ENCODE results near the gene SCEL.
"Not testable (repeated sequence)": the region's sequence is repeated elsewhere in the genome, so short reads cannot be mapped to it uniquely, and the experiment has no call there.

Gene SCEL

DNA sequence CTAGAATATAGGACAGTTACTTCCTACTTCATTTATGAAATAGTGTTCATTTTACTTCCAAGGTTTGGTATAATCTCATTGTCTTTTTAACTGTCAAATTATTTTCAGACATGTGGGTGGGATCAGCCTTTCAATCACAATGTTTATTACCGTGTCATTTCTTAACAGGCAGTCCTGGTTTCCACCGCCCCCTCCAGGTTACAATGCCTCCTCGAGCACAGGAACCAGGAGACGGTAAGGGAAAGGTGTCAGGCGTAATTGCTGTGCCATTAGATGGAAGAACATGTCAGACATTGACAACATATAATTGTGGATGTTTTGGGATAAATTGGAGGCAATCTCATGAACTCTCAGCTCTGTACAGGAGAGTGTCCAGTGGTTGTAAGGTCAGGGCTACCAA, 36.5 kb downstream of the SCEL start:
- DNase-seq = no peak

DNA sequence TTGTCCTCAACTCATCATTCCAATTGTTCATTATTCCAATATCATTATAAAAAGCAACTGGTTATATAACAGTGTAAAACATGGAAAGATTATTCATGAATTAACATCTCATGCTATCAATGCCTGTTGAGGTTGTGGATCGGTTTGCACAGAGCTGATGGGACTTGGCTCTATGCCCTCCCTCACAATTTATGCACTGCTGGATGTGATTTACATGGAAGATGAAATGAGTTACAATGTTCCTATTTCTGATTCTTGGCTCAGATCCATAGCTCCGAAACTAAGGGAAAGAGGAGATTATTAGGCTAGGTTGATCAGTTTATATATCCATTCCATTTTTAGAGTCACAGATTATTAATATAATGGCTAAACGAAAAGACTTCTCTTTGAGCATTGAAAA, 38.6 kb downstream of the SCEL start:
- DNase-seq = no peak

DNA sequence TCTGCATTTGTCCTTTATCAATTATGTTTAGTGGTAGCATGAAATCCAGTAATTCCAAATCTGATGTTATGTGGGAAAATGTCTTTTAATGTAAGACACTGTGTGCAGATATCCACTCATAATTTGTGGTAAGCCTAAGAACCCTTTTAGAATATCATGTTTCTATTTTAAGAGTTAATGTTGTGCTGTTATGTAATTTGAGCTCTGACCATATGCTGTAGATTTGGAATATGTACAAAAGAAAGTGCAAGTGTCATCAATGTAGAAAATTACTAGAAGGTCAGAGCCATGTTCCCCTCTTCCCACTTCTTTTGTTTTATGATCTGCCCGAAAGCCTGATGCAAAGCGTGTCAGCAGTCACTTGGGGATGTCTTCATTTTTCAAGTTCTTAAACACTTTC, 44.5 kb downstream of the SCEL start:
- no peak for DNase-seq

DNA sequence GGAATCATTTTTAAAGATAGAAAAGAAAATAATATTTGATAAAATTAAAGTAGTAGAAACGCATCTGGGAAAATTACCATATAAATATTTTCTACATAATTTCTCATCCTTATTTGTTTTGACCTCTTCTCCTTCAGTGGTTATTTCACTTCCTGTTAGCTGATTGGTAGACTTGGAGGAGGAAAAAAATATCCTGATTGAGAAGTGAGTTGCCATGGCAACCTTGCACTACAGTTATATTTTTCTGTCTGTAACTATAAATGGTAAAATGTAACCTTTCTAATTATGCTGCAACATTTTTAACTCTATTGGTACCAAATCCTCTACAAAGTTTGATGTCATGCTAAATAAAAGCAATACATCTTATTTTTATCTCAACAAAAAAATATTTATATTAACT, 45.2 kb downstream of the SCEL start:
- no peak for DNase-seq

DNA sequence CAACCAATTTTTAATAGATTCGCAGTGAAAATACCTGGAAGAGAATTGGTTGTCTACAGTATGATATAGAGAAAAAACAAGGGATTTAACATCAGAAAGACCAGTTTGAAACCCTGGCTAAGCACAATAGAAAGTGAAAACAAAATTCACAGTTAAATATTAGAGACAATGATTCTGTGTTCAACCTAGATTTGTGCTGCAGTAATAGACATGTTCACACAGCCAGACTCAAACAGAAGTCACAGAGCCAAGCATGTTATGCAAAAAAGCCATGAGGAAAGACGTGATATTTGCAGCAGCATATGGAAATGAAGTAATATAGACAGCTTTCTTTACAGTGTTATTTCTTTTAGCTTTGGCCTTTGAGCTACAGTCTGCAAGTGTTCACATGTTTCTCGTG, 48.1 kb downstream of the SCEL start:
- no peak for DNase-seq

DNA sequence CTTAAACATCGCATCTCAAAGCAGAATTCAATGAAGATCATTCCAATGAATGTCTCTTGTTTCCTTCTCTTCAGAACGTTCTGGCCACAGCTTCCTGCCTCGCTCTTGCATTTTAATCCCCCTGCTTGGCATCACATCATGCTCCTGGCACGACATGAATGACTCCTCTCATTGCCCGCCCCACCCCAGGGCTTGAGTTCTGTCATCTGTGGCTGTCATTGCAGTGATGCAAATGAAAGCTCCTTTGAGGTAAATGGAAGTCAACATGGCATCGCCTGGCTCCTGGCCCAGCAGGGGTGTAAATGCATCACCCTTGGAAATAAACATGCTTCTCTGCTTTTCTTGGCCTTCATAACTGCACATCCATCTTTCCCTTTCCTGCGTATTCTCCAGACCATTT, 48.6 kb downstream of the SCEL start:
- no peak for DNase-seq

DNA sequence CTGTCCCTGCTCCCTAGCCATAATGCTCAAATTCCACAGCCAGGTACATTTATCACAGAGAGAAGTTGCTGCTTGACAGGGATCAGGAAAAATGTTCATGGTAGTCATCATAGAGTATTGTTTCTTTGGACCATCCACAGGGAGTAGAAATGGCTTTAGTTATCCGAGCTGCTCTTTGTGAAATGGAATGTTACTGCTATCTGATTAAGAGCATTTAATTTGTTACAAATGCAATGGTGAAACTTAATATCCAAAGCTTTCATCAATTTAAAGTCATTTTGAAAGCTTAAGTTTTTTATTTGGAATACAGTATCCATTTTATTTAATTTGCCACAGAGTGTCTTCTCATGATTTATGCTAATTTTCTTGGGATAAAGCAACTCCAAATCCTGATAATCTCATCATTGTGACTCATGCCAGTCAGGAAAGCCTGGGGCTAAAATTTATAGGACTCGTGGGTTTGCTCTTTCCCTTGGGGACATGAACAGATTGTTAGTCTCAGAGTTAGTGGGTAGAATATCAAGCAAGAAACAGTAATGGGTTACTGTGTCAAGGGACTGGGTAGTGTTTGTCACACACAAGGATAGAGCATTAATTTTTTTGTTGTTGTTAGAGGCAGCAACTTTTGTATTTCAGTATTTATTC, 59.8 kb downstream of the SCEL start:
- no peak for DNase-seq

DNA sequence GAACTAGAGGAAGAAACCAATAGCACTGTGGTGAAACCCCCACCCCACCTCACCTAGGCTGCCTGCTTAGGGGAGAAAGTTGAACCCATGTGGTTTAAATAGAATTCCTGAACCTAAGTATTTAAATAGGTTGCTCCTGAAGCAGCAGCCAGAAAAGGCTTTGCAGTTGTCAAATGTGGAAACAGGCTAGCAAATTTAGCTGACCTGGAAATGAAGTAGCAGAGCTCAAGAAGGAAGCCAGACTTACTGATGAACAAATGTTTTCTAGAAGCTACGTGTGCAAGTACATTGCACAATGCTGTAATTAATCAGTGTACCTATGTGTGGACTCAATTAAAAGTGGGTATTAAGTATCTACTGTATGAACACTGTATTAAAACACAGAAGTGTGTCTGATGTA, 61.3 kb downstream of the SCEL start:
- DNase-seq = no peak

DNA sequence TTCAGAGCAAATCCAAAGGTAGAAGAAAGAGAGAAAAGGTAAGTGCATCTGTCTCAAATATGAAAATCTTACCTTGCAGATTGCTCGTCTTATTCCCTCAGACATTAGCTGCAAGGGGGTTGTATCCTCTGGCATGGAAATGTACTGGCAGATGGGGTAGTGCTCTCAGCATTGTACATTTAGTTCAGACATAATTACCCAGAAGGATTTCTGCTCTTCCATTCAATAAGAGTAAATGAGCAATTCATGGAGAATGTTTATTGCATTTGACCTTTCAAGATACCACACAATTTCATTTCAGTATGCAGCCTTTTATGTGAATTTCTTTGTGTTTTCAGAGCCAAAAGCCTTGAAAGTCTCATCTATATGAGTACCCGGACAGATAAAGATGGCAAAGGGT, 63.8 kb downstream of the SCEL start:
- no peak for DNase-seq

DNA sequence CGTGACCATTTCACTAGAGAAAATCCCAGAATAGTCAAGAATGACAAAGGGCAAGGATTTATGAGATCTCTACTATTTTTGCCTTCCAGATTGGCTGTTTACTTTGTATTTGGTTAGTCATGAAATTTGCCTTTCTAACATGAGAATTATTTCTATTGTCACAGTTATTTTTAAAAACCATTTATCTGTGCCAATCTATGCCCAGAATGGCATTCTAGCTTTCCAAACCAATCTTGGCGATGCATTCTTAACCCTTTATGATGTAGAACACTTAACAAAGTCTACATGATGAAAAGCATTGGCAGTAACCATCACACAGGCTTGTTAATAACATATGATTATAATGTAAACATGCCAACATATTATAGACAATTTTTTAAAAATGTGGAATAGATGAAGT, 65.2 kb downstream of the SCEL start:
- no peak for DNase-seq

DNA sequence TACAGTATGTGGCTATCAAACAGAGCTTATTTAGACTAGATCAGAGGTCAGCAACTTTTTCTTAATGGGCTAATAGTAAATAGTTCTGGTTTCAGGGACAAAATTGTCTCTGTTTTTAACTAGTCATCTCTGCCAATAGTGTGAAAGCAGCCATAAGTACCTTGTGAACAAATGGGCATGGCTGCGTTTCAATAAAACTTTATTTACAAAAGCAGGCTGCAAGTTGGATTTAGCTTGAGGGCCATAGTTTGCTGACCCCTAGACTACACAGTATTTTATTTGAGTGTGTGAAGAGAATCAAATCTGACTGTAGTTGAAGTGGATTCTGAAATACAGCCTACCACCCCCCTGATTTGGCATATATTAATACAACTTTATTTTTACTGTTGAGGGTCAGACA, 75.6 kb downstream of the SCEL start:
- DNase-seq = no peak

DNA sequence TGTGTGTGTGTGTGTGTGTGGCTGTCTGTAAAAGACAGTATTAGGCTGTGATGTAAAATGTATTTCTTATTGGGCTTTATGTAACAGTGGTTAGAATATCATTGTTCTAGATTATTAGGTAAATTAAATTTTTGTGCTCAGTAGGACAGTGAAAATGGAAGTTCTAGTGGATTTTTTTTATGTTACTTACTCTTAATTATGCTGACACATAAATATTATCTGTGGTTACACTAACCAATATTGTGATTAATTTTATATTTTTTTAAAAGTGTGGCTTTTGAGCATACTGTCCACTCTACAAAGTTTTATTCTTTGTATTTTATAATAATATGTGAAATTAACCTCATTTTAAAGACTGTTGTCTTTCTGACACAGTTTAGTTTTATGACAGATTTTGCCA, 80.5 kb downstream of the SCEL start:
- DNase-seq = no peak

DNA sequence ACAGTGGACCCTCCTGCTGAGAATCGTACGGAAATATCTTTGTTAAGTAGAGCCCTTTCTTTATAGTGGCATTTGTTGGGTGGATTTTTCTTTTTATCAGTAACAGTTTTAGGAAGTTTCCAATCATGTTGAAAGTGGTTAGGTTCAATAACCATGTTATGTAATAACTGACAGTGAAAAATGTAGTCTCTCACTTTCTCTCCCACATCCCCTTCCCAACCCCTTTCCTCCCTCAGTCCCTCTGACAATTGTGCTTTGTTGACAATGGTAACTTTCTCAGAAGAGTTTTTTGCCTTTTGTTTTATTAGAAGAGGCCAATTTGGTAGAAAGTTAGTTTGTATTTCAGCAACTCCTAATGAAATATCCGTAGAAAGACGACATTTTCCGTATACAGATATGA, 84.1 kb downstream of the SCEL start:
- no peak for DNase-seq

DNA sequence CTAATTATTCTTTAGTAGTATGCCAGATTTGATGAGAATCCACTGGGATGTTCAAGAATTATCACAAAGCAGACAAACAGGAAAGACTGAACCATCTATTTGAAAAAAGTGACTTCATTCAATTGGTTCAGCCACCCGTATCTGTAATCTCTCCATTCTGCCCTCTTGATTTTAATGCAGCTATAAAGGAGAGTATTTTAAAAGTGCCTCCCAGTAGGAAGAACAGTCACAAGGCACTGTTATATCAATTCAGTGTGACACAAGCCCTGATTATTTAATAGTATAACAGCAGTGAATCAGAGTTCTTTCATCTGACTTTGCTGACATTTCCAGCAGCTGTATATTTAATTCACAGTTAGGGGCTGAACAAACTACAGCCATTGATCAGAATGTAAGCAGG, 84.6 kb downstream of the SCEL start:
- DNase-seq = no peak

DNA sequence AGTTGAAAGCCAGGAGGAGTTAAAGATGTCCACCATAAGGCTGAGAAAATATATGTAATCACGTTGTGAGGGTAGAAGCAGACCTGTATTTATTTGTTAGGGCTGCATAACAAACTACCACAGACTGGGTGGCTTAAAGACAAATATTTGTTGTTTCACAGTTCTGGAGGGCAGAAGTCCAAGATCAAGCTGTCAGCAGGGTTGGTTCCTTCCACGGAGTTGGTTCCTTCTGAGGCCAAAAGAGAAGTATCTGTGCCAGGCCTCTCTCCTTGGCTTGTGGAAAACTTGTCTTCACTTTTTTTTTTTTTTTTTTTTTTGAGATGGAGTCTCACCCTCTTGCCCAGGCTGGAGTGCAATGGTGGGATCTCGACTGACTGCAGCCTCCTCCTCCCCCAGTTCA, 88.3 kb downstream of the SCEL start:
- no peak for DNase-seq

DNA sequence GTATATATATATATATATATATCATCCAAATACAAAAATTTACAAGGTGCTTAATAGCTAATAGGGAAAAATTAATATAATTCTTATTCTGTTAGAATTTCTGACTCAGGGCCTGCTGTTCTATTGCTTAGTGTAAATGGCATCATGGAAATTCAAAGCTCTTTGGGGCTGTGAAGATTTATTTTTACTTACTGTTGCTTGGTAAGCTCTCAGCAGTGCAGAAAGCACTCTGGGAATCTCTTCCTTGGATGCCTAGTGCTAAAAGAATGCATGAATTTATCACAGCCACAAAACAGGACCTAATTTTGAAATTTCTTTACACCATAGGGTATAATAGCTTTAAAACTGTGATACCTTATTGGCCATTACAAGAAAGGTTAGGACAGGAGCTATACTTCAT, 92.7 kb downstream of the SCEL start:
- DNase-seq = no peak

DNA sequence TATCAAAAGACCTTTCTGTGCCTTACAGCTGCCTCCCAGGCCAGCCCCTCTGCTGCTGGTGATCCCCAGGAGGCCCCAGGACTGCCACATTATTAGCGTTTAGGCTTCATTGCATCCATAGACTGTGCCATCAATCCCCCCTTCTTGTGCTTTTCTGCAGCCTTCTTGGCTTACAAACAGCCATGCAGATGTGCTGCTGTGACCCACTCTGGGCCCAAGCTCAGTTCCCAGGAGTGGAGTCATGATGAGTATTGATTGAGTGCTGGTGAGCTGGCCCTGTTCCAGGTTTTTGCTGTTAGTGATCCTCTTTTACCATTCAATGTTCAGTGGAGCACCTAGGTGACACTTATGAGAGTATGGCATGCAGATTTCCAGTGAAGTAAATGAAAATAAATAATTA, 102.1 kb downstream of the SCEL start:
- DNase-seq = no peak

DNA sequence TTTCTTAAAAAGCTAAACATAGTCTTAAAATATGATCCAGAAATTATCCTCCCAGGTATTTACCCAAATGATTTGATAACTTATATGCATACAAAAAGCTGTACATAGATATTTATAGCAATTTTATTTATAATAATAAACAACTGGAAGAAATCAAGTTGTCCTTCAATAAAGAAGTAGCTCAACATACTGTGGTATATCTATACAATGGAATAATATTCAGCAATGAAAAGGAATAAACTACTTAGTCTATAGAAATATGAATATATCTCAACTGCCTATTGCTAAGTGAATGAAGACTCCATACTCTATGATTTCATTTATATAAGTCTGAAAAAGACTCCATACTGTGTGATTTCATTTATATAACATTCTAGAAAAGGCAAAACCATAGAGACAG, 114.9 kb downstream of the SCEL start:
- DNase-seq = no peak

DNA sequence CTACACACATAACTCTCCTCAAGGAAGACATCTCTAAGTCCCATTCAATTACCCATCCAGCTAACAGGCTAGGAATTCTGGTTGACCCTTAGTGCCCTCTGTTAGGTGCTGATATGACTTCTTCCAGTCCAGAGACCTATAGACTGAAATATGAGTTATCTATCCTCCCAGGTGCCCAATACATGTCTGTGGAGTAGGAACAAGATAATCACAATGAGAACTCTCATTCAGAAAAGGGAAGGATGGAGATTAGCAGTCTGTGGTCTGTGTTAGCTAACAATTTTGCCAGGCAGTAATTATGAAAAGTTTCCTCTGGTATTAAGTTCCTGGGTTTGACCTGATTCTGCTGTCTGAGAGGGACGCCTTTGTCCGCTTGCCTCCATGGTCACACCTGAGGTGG, 117.8 kb downstream of the SCEL start:
- DNase-seq = no peak

DNA sequence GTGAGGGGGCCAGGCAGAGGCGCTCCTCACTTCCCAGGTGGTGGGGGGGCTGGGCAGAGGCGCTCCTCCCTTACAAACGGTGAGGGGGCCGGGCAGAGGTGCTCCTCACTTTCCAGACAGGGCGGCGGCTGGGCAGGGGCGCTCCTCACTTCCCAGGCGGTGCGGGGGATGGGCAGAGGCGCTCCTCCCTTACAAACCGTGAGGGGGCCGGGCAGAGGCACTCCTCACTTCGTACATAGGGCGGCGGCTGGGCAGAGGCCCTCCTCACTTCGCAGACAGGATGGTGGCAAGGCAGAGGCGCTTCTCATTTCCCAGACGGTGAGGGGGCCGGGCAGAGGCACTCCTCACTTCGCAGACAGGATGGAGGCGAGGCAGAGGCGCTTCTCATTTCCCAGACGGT, 124.5 kb downstream of the SCEL start:
- DNase-seq = not testable (repeated sequence)

DNA sequence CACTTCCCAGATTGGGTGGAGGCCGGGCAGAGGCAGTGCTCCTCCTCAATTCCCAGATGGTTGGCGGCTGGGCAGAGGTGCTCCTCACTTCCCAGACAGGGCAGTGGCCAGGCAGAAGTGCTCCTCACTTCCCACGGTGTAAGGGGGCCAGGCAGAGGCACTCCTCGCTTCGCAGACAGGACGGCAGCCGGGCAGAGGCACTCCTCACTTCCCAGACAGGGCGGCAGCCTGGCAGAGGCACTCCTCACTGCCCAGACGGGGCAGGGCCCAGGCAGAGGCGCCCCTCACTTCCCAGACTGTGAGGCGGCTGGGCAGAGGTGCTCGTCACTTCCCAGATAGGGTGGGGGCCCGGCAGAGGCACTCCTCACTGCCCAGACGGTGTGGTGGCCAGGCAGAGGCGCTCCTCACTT, 125.3 kb downstream of the SCEL start:
- no peak for DNase-seq

DNA sequence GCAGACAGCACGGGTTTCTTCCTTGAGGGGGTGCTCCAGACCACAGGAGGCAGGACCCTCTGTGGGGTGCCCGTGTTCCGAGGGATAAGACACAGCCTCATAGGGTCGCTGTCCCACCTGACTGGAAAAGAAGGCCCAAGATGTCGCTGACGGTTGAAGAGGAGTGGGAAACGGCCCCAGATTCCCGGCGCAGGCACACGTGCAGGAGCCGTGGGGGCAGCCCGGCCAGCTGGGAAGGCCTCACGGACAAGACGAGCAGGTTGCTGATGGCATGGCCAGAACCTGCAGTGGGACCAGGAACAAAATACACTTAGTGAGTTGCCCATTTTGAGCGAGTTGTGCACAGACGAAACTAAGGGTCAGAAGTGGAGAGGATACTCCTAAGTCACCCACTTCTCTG, 126.8 kb downstream of the SCEL start:
- not testable (repeated sequence) for DNase-seq

DNA sequence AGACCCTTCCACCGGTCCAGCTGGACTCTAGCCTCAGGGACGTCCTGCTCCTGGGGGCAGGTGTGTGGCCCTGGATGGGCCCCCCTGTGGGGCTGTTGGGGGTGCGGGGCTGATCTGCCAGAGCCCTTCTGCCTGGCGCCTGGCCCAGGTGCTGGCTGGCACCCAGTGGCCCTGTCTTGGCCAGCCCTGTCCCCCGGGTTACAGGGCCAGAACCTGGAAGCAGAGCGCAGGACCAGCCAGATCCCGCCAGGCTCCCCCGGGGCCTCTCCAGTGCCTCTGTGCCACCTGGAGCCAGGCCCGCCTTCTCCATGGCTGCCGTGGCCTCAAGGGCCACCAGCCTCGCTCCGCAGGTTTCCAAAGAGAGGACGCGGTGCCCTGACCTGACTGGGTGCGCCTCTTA, 127.3 kb downstream of the SCEL start:
- DNase-seq = not testable (repeated sequence)

DNA sequence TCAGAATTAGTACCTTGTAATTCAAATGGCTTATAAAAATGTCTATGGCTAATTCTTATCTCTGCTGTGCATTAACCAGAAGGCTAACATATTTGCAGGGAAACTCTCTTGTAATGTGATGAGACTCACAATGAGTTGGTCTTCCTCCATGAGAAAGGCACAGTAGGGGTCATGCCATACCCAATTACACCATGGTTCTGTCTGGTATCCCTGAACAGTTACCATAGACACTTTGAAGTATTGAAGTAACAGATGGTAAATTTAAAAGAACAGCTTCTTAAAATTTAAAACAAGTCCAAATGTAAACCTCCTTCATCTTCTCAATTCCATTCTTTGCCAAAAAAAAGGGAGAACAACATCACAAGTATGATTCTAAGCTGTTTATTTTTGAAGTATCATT, 139.3 kb downstream of the SCEL start:
- DNase-seq = no peak

DNA sequence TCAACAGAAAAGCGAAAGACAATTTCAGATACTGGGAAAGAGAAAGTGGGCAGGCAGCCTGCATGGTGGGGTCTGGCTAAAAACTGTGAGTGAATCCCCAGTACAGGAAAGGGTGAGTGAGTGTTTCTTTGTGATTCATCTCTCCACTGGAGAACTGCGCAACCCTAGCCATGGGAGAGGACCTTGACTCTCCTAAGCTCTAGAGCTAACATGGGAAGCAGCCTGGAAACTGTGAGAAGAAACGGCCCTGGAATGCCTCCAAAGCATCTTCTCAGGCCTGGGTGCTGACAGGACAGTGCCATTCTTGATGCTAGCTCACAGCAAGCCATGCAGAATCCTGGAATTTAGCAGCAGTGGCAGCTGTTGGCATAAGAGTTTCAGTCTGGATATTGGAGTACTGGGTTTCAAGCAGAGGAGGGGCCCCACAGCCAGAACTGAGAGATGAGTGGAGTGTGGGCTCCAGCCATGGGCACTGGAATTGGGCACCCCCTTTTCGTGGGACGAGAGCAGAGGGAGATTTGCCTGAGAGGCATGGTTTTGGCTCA, 143.3 kb downstream of the SCEL start:
- no peak for DNase-seq

DNA sequence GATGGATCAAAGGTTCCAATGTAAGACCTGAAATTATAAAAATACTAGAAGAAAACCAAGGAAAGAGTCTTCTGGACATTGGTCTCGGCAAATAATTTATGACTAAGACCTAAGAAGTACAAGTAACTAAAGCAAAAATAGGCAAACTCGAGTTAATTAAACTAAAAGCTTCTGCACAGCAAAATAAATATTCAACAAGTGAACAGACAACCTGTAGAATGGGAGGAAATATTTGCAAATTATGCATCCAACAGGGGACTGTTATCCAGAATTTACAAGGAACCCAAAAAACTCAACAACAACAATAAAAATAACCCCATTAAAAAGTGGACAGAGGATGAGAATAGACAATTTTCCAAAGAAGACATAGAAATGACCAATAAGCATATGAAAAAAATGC, 152.3 kb downstream of the SCEL start:
- no peak for DNase-seq
